Neural cell (in vitro differentiated cells): ENCODE results near the gene GSG1L. TPM values are rescaled to one million over a fixed set of nuclear protein-coding genes. Genes with fewer than 3 reads are reported as not detected.
A peak's percentile ranks its signal among the peaks of the same experiment; 100 is the strongest.

Experiments
- H2AFZ ChIP-seq: fragments of 200-600, 300-800 bp; sonication (generic), shearing (Covaris generic); 2 replicates; pipeline ENCODE4 v1.6.0; 2014; ENCODE audit warnings: low read depth, mild to moderate bottlenecking, antibody characterized with exemption, low read length, moderate library complexity
- H3F3A ChIP-seq: fragments of 200-600 bp; shearing (Covaris generic); 2 replicates; pipeline ENCODE4 v1.6.1; 2016; ENCODE audit warnings: mild to moderate bottlenecking, moderate library complexity, mixed read lengths, antibody characterized with exemption, low read length; ENCODE audit not compliant: insufficient read depth, poor library complexity, severe bottlenecking
- H3K27ac ChIP-seq: fragments of 200-600, 300-800 bp; sonication (generic), shearing (Covaris generic); 2 replicates; pipeline ENCODE4 v1.5.1; 2014; ENCODE audit warnings: mild to moderate bottlenecking, low read length, moderate library complexity
- H3K27me3 ChIP-seq: fragments of 300-800, 200-600 bp; sonication (generic), shearing (Covaris generic); 2 replicates; pipeline ENCODE4 v1.6.0; 2014; ENCODE audit warnings: mild to moderate bottlenecking, low read depth, low read length, moderate library complexity; ENCODE audit not compliant: insufficient read depth
- H3K36me3 ChIP-seq: fragments of 300-800, 200-600 bp; sonication (generic), shearing (Covaris generic); 2 replicates; pipeline ENCODE4 v1.5.1; 2014; ENCODE audit warnings: mild to moderate bottlenecking, antibody characterized with exemption, low read length, moderate library complexity; ENCODE audit not compliant: insufficient read depth
- H3K4me2 ChIP-seq: fragments of 300-800, 200-600 bp; sonication (generic), shearing (Covaris generic); 2 replicates; pipeline ENCODE4 v1.6.0; 2014; ENCODE audit warnings: mild to moderate bottlenecking, low read length
- H3K4me3 ChIP-seq: fragments of 300-800, 200-600 bp; sonication (generic), shearing (Covaris generic); 2 replicates; pipeline ENCODE4 v1.5.1; 2014; ENCODE audit warnings: mild to moderate bottlenecking, low read length, moderate library complexity
- H3K79me2 ChIP-seq: fragments of 200-600 bp; shearing (Covaris generic); replicated peaks from 2 replicates; pipeline ENCODE4 v1.6.0; 2014; ENCODE audit warnings: mild to moderate bottlenecking, low read length, moderate library complexity; ENCODE audit not compliant: insufficient read depth
- H3K9ac ChIP-seq: fragments of 300-800, 200-600 bp; sonication (generic), shearing (Covaris generic); 2 replicates; pipeline ENCODE4 v1.6.1; 2016; ENCODE audit warnings: mild to moderate bottlenecking, low read length, mixed read lengths
- H3K9me2 ChIP-seq: fragments of 200-600 bp; shearing (Covaris generic); 2 replicates; pipeline ENCODE4 v1.6.1; 2016; ENCODE audit warnings: mild to moderate bottlenecking, low read length, mixed read lengths; ENCODE audit not compliant: insufficient read depth
- H3K9me3 ChIP-seq: fragments of 200-600, 300-800 bp; sonication (generic), shearing (Covaris generic); 2 replicates; pipeline ENCODE4 v1.6.1; 2016; ENCODE audit warnings: mild to moderate bottlenecking, mixed run types, low read length, moderate library complexity, mixed read lengths
- H4K20me1 ChIP-seq: fragments of 200-600 bp; shearing (Covaris generic); 2 replicates; pipeline ENCODE4 v1.6.1; 2016; ENCODE audit warnings: mild to moderate bottlenecking, mixed run types; ENCODE audit not compliant: insufficient read depth
- CTCF ChIP-seq: fragments of 450-650 bp; IDR thresholded peaks from 2 replicates; pipeline ENCODE4 v1.5.1; 2014; ENCODE audit warnings: antibody characterized with exemption, mild to moderate bottlenecking, moderate library complexity; ENCODE audit not compliant: poor library complexity, severe bottlenecking
- EP300 ChIP-seq: fragments of 450-650 bp; conservative IDR thresholded peaks from 2 replicates; pipeline ENCODE4 v1.6.1; 2014; ENCODE audit warnings: antibody characterized with exemption, mild to moderate bottlenecking, moderate library complexity; ENCODE audit not compliant: poor library complexity, severe bottlenecking
- EZH2 ChIP-seq: fragments of 200-600, 300-800 bp; shearing (Covaris generic), sonication (generic); IDR thresholded peaks from 2 replicates; pipeline ENCODE4 v1.6.1; 2014; ENCODE audit warnings: antibody characterized with exemption, low read length, borderline replicate concordance, mild to moderate bottlenecking; ENCODE audit not compliant: insufficient read depth, poor library complexity, severe bottlenecking
- MXI1 ChIP-seq: fragments of 450-650 bp; conservative IDR thresholded peaks from 2 replicates; pipeline ENCODE4 v1.6.1; 2014; ENCODE audit warnings: antibody characterized with exemption, mild to moderate bottlenecking; ENCODE audit not compliant: poor library complexity, severe bottlenecking
- POLR2AphosphoS5 ChIP-seq: IDR thresholded peaks from 2 replicates; pipeline ENCODE4 v1.6.1; 2012
- RAD21 ChIP-seq: fragments of 450-650 bp; conservative IDR thresholded peaks from 2 replicates; pipeline ENCODE4 v1.6.1; 2014; ENCODE audit warnings: antibody characterized with exemption, mild to moderate bottlenecking, moderate library complexity
- REST ChIP-seq: IDR thresholded peaks from 2 replicates; pipeline ENCODE4 v1.6.1; 2012; ENCODE audit warnings: borderline replicate concordance
- SMC3 ChIP-seq: fragments of 450-650 bp; conservative IDR thresholded peaks from 2 replicates; pipeline ENCODE4 v1.6.1; 2014; ENCODE audit warnings: antibody characterized with exemption, mild to moderate bottlenecking, moderate library complexity; ENCODE audit not compliant: poor library complexity
- TAF1 ChIP-seq: IDR thresholded peaks from 2 replicates; pipeline ENCODE4 v1.6.1; 2012; ENCODE audit warnings: low read depth
- polyA plus RNA-seq: library from polyadenylated mRNA; depleted of rRNA; stranded (reverse); fragments of >200 nt; gene quantifications from 2 replicates; pipeline ENCODE4 v1.2.3, GENCODE V29; 2014

GSG1L gene
- polyA plus RNA-seq, 1 donor from 2014 or later = 0.85 TPM

DNA sequence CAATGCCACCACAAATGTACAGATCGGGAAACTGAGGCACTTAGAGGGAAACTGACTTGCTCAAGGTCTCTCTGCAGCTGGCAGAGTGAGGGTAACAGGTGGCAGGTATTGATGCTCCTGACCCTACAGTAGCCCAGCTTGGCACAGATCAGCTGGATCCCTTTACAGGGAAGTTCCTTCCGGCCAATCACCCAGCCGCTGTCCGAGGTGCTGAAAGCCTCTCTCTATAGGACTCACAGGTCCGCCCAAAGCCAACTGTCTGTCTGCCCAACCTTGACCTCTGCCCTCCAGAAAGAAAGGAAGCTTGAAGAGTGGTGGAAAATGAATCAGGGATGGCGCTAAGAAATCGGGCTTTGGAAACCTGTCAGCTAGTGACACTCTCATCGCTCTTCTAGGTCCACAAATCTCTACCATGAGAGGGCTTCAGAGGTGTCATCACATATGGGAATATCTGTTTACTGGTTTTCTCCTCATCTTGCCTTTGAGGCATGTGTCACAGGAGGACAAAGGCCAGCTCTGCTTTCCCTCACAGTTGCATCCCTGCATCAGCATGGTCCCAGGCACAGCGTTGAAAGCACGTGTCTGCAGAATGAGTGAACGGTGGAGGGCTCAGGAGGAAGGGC, 267.4 kb downstream of the GSG1L start:
- Histone ChIP-seq H3K4me2 (no peak overlapping the region), H2AFZ (no peak overlapping the region), H3K79me2 (no peaks in the 10 kb centered on the region), H3K9me3 (no peaks in the 10 kb centered on the region), H3K9ac (no peak overlapping the region), H3K27ac (no peak overlapping the region), H3K4me3 (no peak overlapping the region), H3K9me2 (no peaks in the 10 kb centered on the region), H3K36me3 (no peaks in the 10 kb centered on the region), H3F3A (no peaks in the 10 kb centered on the region), H4K20me1 (no peaks in the 10 kb centered on the region), H3K27me3 (no peaks in the 10 kb centered on the region)
- TF ChIP-seq POLR2AphosphoS5 (no peak), REST (peak; percentile 58)

DNA sequence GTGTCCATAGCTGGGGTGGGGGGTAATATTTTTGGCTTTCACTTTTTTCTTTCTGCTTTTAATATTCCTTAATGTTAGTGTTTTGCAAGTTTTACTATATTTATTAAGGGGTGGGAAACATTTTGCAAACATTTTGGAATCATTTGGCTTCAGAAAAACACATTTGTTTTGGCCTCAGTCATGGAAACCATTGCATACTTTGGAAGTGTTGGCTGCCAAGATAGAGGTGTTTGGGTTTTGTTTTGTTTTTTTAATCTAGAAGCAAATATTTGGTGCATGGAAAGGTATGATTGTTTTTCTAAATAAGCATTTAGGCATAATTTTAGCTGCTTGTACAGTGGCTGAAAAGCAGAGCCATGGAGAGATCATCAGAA, 270.3 kb downstream of the GSG1L start:
- Histone ChIP-seq H3K9ac (no peak overlapping the region), H3K4me3 (no peak overlapping the region), H3K9me2 (no peaks in the 10 kb centered on the region), H3K4me2 (no peak overlapping the region), H3K27me3 (no peaks in the 10 kb centered on the region), H3K9me3 (no peaks in the 10 kb centered on the region), H2AFZ (no peak overlapping the region), H3K27ac (no peak overlapping the region), H3K36me3 (no peaks in the 10 kb centered on the region), H3F3A (no peaks in the 10 kb centered on the region), H4K20me1 (no peaks in the 10 kb centered on the region), H3K79me2 (no peaks in the 10 kb centered on the region)
- no peak for TF ChIP-seq CTCF
- TF ChIP-seq SMC3 = no peak
- no peak for TF ChIP-seq EP300
- no peak for TF ChIP-seq RAD21
- TF ChIP-seq POLR2AphosphoS5 = no peak
- TF ChIP-seq TAF1 = no peak
- TF ChIP-seq MXI1 = no peak
- no peak for TF ChIP-seq EZH2
- TF ChIP-seq REST = no peak
